ENCODE data around the gene SPACA6.

DNA sequence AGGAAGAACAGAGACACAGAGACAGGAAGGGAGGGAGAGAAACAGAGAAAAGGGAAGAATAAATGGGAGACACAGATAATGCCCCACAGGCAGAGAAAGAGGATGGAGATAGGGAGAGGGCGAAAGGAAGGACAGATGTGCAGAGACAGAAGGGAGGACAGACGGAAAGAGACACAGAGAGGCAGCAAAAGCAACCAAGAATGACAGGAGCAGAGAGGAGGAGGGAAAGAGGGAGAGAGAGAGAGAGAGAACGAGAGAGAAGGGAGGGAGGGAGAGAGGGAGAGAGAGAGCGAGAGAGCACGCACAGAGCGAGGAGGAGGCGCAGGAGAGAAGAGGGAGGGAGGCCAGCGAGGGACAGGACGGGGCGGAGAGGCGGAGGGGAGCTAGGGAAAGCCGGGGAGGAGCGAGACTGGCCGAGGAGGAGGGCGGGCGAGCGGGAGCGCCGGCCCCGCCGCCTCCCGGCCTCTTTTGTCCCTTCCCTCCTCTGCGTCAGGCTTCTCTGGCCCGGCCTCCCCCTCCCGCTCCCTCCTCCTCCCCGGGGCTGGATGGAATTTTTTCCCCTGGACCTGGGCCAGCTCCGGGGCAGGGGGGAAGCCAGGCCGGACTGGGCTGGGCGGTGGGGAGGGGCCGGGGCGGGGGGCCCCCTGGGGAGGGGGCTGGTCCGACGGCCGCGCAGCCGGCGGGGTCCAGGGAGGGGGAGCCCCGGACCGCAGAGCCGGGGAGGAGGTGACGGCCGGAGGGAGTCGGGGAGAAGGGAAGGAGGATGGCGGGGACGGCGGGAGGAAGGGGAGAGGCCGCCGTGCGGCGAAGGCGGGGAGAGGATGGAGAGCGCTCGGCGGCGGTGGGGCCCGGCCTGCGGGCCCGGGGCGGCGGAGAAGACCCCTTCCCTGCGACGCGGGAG is 4.2 kb upstream of the SPACA6 start:
- TF ChIP-seq, protein P1, sequence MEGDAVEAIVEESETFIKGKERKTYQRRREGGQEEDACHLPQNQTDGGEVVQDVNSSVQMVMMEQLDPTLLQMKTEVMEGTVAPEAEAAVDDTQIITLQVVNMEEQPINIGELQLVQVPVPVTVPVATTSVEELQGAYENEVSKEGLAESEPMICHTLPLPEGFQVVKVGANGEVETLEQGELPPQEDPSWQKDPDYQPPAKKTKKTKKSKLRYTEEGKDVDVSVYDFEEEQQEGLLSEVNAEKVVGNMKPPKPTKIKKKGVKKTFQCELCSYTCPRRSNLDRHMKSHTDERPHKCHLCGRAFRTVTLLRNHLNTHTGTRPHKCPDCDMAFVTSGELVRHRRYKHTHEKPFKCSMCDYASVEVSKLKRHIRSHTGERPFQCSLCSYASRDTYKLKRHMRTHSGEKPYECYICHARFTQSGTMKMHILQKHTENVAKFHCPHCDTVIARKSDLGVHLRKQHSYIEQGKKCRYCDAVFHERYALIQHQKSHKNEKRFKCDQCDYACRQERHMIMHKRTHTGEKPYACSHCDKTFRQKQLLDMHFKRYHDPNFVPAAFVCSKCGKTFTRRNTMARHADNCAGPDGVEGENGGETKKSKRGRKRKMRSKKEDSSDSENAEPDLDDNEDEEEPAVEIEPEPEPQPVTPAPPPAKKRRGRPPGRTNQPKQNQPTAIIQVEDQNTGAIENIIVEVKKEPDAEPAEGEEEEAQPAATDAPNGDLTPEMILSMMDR (IDR thresholded peaks at IDR 0.05 in 2 of 3, conservative IDR thresholded peaks at IDR 0.05 in 1 of 3; ENCODE audit: control insufficient read depth in 2 of 3, extremely low read depth in 1 of 3, insufficient read depth in 1 of 3, low read depth in 3 of 3, low read length in 3 of 3), result no peak
- TF ChIP-seq FOXM1 (IDR thresholded peaks at IDR 0.05; ENCODE audit: low read depth, low read length) (no peak), ETV6 (conservative IDR thresholded peaks at IDR 0.05 in 1 of 2, IDR thresholded peaks at IDR 0.05 in 1 of 2; ENCODE audit: borderline replicate concordance in 1 of 2, low read depth in 1 of 2) (no peak), POLR2A (IDR thresholded peaks at IDR 0.05; ENCODE audit: low read depth, low read length) (no peak), NR2F1 (conservative IDR thresholded peaks at IDR 0.05) (no peak), PML (IDR thresholded peaks at IDR 0.05; ENCODE audit: low read length) (no peak), SP1 (IDR thresholded peaks at IDR 0.05; ENCODE audit: low read depth, low read length) (no peak), KDM1A (IDR thresholded peaks at IDR 0.05; ENCODE audit: borderline replicate concordance) (no peak), ZNF384 (IDR thresholded peaks at IDR 0.05; ENCODE audit: borderline replicate concordance, low read depth, low read length) (no peak), MXI1 (IDR thresholded peaks at IDR 0.05; ENCODE audit: low read depth, low read length) (no peak)
- TF ChIP-seq, protein P2, sequence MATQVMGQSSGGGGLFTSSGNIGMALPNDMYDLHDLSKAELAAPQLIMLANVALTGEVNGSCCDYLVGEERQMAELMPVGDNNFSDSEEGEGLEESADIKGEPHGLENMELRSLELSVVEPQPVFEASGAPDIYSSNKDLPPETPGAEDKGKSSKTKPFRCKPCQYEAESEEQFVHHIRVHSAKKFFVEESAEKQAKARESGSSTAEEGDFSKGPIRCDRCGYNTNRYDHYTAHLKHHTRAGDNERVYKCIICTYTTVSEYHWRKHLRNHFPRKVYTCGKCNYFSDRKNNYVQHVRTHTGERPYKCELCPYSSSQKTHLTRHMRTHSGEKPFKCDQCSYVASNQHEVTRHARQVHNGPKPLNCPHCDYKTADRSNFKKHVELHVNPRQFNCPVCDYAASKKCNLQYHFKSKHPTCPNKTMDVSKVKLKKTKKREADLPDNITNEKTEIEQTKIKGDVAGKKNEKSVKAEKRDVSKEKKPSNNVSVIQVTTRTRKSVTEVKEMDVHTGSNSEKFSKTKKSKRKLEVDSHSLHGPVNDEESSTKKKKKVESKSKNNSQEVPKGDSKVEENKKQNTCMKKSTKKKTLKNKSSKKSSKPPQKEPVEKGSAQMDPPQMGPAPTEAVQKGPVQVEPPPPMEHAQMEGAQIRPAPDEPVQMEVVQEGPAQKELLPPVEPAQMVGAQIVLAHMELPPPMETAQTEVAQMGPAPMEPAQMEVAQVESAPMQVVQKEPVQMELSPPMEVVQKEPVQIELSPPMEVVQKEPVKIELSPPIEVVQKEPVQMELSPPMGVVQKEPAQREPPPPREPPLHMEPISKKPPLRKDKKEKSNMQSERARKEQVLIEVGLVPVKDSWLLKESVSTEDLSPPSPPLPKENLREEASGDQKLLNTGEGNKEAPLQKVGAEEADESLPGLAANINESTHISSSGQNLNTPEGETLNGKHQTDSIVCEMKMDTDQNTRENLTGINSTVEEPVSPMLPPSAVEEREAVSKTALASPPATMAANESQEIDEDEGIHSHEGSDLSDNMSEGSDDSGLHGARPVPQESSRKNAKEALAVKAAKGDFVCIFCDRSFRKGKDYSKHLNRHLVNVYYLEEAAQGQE (IDR thresholded peaks at IDR 0.05; ENCODE audit: low read depth, low read length), result no peak

All from GM12878 (cell line).